Endothelial cell of umbilical vein (primary cell): Measurements from ENCODE around the gene CPT1A. TPM values are rescaled to one million over a fixed set of nuclear protein-coding genes. Genes with fewer than 3 reads are reported as not detected.

ENCODE experiments used
- BruUV-seq: library from RNA; stranded (reverse); fragments of 400-500 nt; replicated peaks from 2 replicates; lab custom pipeline; 2021; lab: Mats Ljungman, UMichigan
- CTCF ChIA-PET: fragments of 300-600, 350-600 bp; sonication (Branson Sonifier 250); formaldehyde crosslinking; loops from one replicate; lab custom pipeline; 2021; ENCODE audit warnings: antibody characterized with exemption, inconsistent platforms; lab: Charles Lee
- POLR2A ChIA-PET: fragments of 300-600, 350-600 bp; sonication (Branson Sonifier 250); formaldehyde crosslinking; loops from one replicate; lab custom pipeline; 2021; ENCODE audit warnings: antibody characterized with exemption, inconsistent platforms; lab: Charles Lee
- DNase-seq: peaks from one replicate; pipeline ENCODE4 v3.0.0-alpha.2; 2011; ENCODE audit warnings: low read depth, low spot score
- FAIRE-seq: peaks from 2 replicates; lab custom pipeline; 2011; peaks lifted over from hg19 to GRCh38; lab: Jason Lieb, UNC
- H2AFZ ChIP-seq: 2 replicates; pipeline ENCODE4 v1.6.0; 2012; ENCODE audit warnings: low read depth, low read length, control low read depth, inconsistent platforms
- H3K27ac ChIP-seq: 2 replicates; pipeline ENCODE4 v1.5.1; 2011; ENCODE audit warnings: low read depth, mild to moderate bottlenecking, control low read depth, low read length, moderate library complexity; ENCODE audit not compliant: insufficient read depth
- H3K27me3 ChIP-seq, 2 experiments: 2 replicates each; pipeline versions ENCODE4 v1.6.0 to v1.6.1; 2011; ENCODE audit warnings: low read length in 2 of 2, mixed read lengths in 1 of 2; ENCODE audit not compliant: control insufficient read depth in 2 of 2, insufficient read depth in 2 of 2
- H3K36me3 ChIP-seq, 2 experiments: 2 replicates in 1 of 2; 3 replicates in 1 of 2; pipeline ENCODE4 v1.5.1; 2011; ENCODE audit warnings: low read length in 2 of 2, mild to moderate bottlenecking in 1 of 2, moderate library complexity in 1 of 2; ENCODE audit not compliant: control insufficient read depth in 2 of 2, insufficient read depth in 2 of 2; ENCODE audit errors: extremely low read depth in 1 of 2
- H3K4me1 ChIP-seq: 3 replicates; pipeline ENCODE4 v1.5.1; 2011; ENCODE audit warnings: mild to moderate bottlenecking, low read length; ENCODE audit not compliant: control insufficient read depth, insufficient read depth; ENCODE audit errors: extremely low read depth
- H3K4me2 ChIP-seq: 2 replicates; pipeline ENCODE4 v1.6.1; 2011; ENCODE audit warnings: low read length, control low read depth, mixed read lengths; ENCODE audit not compliant: insufficient read depth
- H3K4me3 ChIP-seq, 3 experiments: fragments of 200-600 bp in 1 of 3; sonication (generic), shearing (Covaris generic) in 1 of 3; replicated peaks in 1 of 3; 2 replicates each; pipeline ENCODE4 v1.5.1; 2011 to 2016; ENCODE audit warnings: control low read depth in 3 of 3, low read length in 3 of 3, mild to moderate bottlenecking in 2 of 3, inconsistent platforms in 1 of 3, low read depth in 1 of 3, moderate library complexity in 1 of 3; ENCODE audit not compliant: insufficient read depth in 1 of 3
- H3K79me2 ChIP-seq: 2 replicates; pipeline ENCODE4 v1.6.0; 2012; ENCODE audit warnings: low read length, inconsistent platforms; ENCODE audit not compliant: control insufficient read depth, insufficient read depth
- H3K9ac ChIP-seq: replicated peaks from 2 replicates; pipeline ENCODE3; 2011; ENCODE audit warnings: low read length, control low read depth; ENCODE audit not compliant: insufficient read depth; ENCODE audit errors: extremely low read depth
- H3K9me1 ChIP-seq: replicated peaks from 3 replicates; pipeline ENCODE4 v1.6.0; 2011; ENCODE audit warnings: mild to moderate bottlenecking, low read length; ENCODE audit not compliant: control insufficient read depth, insufficient read depth; ENCODE audit errors: extremely low read depth
- H3K9me3 ChIP-seq: replicated peaks from 2 replicates; pipeline ENCODE4 v1.5.1; 2012; ENCODE audit warnings: low read length, inconsistent platforms; ENCODE audit not compliant: control insufficient read depth, insufficient read depth
- H4K20me1 ChIP-seq: replicated peaks from 2 replicates; pipeline ENCODE3; 2011; ENCODE audit warnings: mild to moderate bottlenecking, low read length; ENCODE audit not compliant: control insufficient read depth, insufficient read depth; ENCODE audit errors: extremely low read depth
- CTCF ChIP-seq, 2 donors: IDR thresholded peaks; 1 replicate in 1 of 2; 2 replicates in 1 of 2; pipeline ENCODE4 v1.5.1; 2011; ENCODE audit warnings: low read length in 2 of 2, mild to moderate bottlenecking in 2 of 2, moderate library complexity in 2 of 2, control low read depth in 1 of 2, inconsistent platforms in 1 of 2, low read depth in 1 of 2; ENCODE audit not compliant: insufficient read depth in 1 of 2; ENCODE audit errors: extremely low read depth in 1 of 2
- EZH2 ChIP-seq: IDR thresholded peaks from 2 replicates; pipeline ENCODE4 v1.6.1; 2012; ENCODE audit warnings: borderline replicate concordance, low read depth, mild to moderate bottlenecking, moderate library complexity, low read length, inconsistent platforms; ENCODE audit not compliant: severe bottlenecking
- FOS ChIP-seq: IDR thresholded peaks from 2 replicates; pipeline ENCODE4 v1.6.1; 2011; ENCODE audit warnings: mild to moderate bottlenecking, low read length, moderate library complexity, borderline replicate concordance; ENCODE audit not compliant: insufficient read depth
- GATA2 ChIP-seq: IDR thresholded peaks from 2 replicates; pipeline ENCODE4 v1.7.0; 2011; ENCODE audit warnings: low read depth, mild to moderate bottlenecking, moderate library complexity, mixed read lengths, low read length; ENCODE audit not compliant: insufficient read length, insufficient read depth
- JUN ChIP-seq: IDR thresholded peaks from 2 replicates; pipeline ENCODE4 v1.6.1; 2011; ENCODE audit warnings: borderline replicate concordance, low read depth; ENCODE audit not compliant: insufficient read length, insufficient read depth
- MAX ChIP-seq: IDR thresholded peaks from 2 replicates; pipeline ENCODE4 v1.6.1; 2011; ENCODE audit not compliant: insufficient read depth, insufficient read length
- MYC ChIP-seq: IDR thresholded peaks from one replicate; pipeline ENCODE4 v1.6.1; 2011; ENCODE audit warnings: mild to moderate bottlenecking, low read depth, low read length
- POLR2A ChIP-seq: IDR thresholded peaks from 2 replicates; pipeline ENCODE4 v1.6.1; 2012; ENCODE audit warnings: low read depth, mild to moderate bottlenecking, control low read depth, low read length
- POLR2AphosphoS5 ChIP-seq: IDR thresholded peaks from 2 replicates; pipeline ENCODE4 v1.6.1; 2012; ENCODE audit warnings: low read depth, mild to moderate bottlenecking, control low read depth, low read length, moderate library complexity; ENCODE audit not compliant: insufficient read depth
- dilution Hi-C: fragments of 300-500 bp; cut with MboI; formaldehyde crosslinking; loops from one replicate; pipeline ENCODE4 v1.15.0; 2019; ENCODE audit warnings: low sequenced_read_pairs; ENCODE audit not compliant: extremely low pct_ligation_motif_present
- intact Hi-C: fragments of 100-400 bp; cut with micrococcal nuclease; formaldehyde crosslinking; loops from one replicate; pipeline ENCODE4 v1.10.0; 2022
- polyA plus RNA-seq, 4 experiments: library from polyadenylated mRNA; depleted of rRNA in 3 of 4; stranded (reverse) in 3 of 4; unstranded in 1 of 4; fragments of >200 nt; gene quantifications; 2 replicates each; pipeline versions ENCODE4 v1.2.1 to v1.2.3, GENCODE V29; 2011 to 2012; ENCODE audit warnings: missing spikeins in 1 of 4
- total RNA-seq: library from RNA; stranded (reverse); gene quantifications from 2 replicates; pipeline ENCODE4 v1.2.3, GENCODE V29; 2021

Gene CPT1A
- total and polyA plus RNA-seq, 2 donors (not counting 3 experiments of a cell fraction or from before 2014, with no cell fraction given), result 26.3 to 62.1 TPM

GRCh38 chr11:68772936-68773335 lies 68.8 kb downstream of the CPT1A start:
- H3K4me2 ChIP-seq, result no peak overlapping the region
- dilution Hi-C loops (no loop called here), intact Hi-C loops (no loop called here)
- no peak overlapping the region for H3K27ac ChIP-seq
- no peak overlapping the region for H3K9ac ChIP-seq
- ChIA-PET CTCF (no interaction called here), POLR2A (no interaction called here)
- DNase-seq, result no peak
- no peaks in the 10 kb centered on the region for H3K9me3 ChIP-seq
- H3K27me3 ChIP-seq, result no peaks in the 10 kb centered on the region
- no peaks in the 10 kb centered on the region for H3K4me1 ChIP-seq
- no TSS peak for BruUV-seq
- H4K20me1 ChIP-seq, result no peaks in the 10 kb centered on the region
- FAIRE-seq, result no peak
- no peaks in the 10 kb centered on the region for H3K79me2 ChIP-seq
- no peak overlapping the region for H2AFZ ChIP-seq
- H3K9me1 ChIP-seq, result no peaks in the 10 kb centered on the region
- H3K4me3 ChIP-seq, result no peak overlapping the region
- TF ChIP-seq MYC (no peak), MAX (no peak), POLR2AphosphoS5 (no peak), EZH2 (no peak), GATA2 (no peak), JUN (no peak), CTCF (IDR thresholded peaks at IDR 0.05; ENCODE audit: extremely low read depth in 1 of 2, insufficient read depth in 1 of 2, low read depth in 1 of 2, low read length in 2 of 2) (no peak), POLR2A (no peak), FOS (no peak)
- peaks cover 6 to 50% of the 10 kb centered on the region in 2 experiments for H3K36me3 ChIP-seq
